B cell (primary cell): ENCODE results near the gene TMEM273.

Source experiments
- CTCF ChIP-seq: fragments of 200-600 bp; IDR thresholded peaks from one replicate; pipeline ENCODE4 v1.8.0; 2022; ENCODE audit warnings: antibody characterized with exemption, mild to moderate bottlenecking
- EZH2 ChIP-seq: IDR thresholded peaks from 2 replicates; pipeline ENCODE4 v1.6.1; 2012; ENCODE audit warnings: borderline replicate concordance, low read depth, mild to moderate bottlenecking, moderate library complexity, low read length; ENCODE audit not compliant: insufficient read depth, poor library complexity, severe bottlenecking

- TF ChIP-seq CTCF (no peak), EZH2 (no peak)
These were observed 40.5 kb upstream of the TMEM273 start for GRCh38 chr10:49228677-49229076.
